NCI-H1417 treated with DMSO at 0.1 percent for 48 hours (cell line): Measurements from ENCODE around the gene PAMR1.

Source experiments
- DNase-seq: peaks from one replicate; lab custom pipeline; 2025; lab: John Stamatoyannopoulos, UW

The PAMR1 gene

DNA sequence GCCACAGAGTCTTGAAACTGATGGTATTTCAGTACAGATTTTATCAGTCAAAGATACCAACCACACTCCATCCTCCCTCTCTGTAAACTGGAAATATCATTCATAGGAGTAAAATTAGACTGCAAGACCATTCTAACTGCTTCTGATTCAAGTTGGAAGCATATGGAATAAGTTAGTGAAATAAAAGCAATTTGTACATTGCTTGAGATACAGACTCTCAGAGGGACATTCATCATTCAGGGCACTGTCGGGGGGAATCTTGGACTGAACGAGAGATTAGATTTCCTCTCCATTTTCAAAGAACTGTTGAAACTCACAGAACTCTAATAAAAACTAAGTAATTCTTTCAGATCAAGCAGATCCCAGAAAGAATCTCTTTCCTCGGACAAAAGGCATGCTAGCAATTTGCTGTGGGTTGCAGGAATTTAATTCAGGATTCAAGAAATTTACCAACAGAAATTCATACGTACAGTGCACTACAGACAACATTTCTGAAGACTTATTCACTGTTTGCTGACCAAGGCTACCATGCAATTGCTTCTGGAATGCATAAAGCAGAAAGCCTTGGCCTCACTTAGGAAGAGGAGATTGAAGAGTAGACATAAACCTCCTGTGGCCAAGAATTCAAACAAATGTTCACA is 34.1 kb downstream of the PAMR1 start:
- no peak for DNase-seq

- no peak for DNase-seq
Observed at GRCh38 chr11:35488117-35488516, 37.3 kb downstream of the PAMR1 start.

DNA sequence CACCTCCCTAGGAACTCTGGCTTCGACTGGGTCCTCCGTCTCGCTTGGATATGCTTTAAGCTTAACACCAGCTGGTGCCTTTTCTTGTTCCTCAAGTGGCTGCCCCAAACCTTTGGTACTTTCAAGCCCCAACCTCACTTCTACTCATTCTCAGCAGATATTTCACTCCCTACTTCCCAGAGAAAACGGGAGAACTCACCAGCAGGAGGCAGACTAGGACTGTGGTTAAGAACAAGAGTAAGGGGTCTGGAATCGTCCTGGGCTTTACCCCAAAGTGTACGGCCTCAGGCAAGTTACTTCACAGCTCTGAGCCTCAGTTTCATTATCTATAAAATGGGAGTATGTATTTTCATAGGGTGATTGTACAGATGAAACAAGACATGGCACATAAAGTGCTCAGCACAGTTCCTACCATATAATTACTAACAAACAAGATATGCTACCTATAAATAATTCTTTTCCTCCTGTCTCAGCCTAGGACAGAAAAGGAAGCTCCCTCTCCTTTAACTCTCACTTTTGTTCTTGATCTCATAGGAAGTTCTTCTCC is 37.8 kb downstream of the PAMR1 start:
- no peak for DNase-seq

GRCh38 chr11:35486934-35487333 is 38.5 kb downstream of the PAMR1 start:
- DNase-seq = no peak

GRCh38 chr11:35486446-35486845 is 39.0 kb downstream of the PAMR1 start:
- no peak for DNase-seq

- peak; percentile 68 for DNase-seq
Observed at GRCh38 chr11:35485656-35486322, 39.6 kb downstream of the PAMR1 start.

DNA sequence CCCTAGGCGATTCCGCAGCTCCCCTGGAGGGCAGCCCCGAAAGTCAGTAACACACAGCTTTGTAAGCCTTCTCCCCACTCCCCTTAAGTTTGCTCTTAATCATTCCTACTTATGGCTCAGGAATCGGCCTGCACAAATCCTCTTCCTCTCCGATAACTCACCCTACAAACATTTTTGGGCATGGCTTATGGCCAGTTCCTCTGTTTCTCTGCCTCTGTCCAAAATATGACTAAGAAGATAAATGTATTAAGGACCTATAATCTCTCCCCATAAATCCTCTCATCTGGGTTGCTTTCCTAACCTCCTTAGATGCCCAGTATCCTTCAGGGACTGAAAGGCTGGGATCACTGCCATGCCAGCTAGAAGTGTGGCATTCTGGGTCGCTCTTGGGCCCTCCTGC is 41.0 kb downstream of the PAMR1 start:
- DNase-seq = no peak

- DNase-seq = no peak
Observed at GRCh38 chr11:35483131-35483820, 42.1 kb downstream of the PAMR1 start.

- DNase-seq = no peak
Observed at GRCh38 chr11:35479731-35480130, 45.7 kb downstream of the PAMR1 start.

GRCh38 chr11:35478471-35479091 is 46.8 kb downstream of the PAMR1 start:
- DNase-seq = no peak

DNA sequence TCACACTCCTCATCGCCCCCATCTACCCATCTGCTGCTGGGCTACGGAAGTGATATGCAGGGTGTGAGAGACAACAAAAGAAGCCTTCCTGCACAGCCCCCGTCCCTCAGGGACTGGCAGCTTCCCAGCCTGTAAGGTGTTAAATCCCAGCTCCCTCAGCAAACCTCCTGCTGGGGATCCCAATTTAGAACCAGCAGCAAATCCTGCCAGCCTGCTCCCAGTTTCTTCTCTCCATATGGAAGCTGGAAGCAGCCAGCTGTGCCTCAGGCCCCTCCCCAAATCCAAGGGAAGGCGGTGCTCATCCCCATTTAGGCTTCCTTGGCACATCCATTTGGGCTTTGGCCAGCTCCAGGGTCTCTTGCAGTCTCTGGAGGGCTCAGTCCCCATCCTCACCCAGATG is 47.5 kb downstream of the PAMR1 start:
- no peak for DNase-seq

GRCh38 chr11:35474688-35475087 is 50.7 kb downstream of the PAMR1 start:
- DNase-seq = no peak

DNA sequence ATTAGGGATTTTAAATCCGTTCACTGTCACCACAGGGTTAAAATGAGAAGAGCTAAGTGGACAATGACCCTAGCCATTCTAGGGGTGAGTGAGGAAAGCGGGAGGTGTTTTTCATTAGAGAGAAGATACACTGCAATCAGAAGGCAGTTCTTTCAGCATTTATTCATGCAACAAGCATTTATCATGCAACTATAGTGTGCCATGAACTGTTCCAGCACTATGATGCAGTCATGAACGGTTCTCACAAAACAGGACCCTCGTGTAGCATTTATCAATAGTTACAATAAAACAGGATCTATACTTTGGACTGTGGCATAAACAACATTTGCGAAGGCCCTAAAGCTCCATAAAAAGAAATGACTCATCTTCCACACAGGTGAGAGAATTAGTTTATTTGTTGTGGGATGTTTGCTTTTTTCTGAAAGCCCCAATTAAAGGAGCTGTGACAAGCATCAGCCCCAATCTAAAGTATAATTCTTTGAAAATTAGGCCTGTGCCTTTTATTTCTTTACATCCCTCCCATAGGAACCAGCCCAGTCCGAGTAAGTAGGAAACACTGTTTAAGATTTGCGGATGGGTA is 51.5 kb downstream of the PAMR1 start:
- no peak for DNase-seq

DNA sequence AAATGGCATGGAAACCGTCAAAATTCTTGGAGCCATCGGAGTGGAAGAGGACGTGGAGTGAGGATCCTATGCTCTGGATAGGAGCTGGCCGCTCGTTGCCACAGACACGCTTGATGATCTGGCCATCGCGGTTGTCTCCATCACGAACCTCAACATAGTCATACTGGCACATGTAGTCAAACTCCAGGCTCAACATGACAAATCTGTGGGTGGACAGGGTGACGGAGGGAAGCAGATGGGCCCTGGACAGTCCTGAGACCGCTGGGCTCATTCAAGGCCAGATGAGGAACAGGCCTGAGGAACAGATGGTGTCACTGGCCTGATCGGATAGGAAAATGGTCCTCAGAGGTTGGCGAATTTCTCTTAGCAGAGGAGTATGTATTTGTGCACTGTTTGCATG is 54.8 kb downstream of the PAMR1 start:
- DNase-seq = no peak

DNA sequence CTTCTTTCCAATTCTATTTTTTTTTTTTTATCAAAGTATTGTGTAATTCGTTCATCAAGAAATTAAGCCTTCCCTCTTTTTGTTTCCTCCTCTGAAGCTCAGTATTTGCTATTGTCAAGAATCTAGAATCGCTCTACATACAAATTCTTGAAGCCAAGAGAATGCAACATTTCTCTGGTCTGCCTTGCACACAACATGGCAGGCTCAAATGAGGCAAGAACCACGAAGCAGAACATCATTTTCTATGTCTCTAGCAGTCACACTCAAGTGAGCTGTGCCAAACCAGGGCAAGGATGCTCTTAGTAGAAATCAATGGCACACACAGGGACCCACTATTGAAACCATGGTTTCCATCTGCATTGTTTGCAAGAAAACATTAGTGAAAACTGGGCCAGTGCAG is 59.4 kb downstream of the PAMR1 start:
- no peak for DNase-seq

DNA sequence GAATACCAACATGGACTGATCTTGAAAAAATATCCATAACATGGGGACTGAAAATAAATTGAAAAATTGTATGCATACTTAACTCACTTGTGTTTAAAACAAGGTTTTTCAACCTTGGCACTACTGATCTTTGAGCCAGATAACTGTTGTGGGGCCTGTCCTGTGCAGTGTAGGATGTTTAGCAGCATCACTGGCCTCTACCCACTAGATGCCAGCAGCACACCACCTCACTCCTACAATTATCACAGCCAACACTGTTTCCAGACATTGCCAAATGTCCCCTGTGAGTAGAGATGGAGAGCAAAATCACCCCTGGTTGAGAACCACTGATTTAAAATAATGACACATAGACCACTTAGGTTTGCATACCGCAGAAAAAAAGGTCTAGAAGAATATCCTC is 61.1 kb downstream of the PAMR1 start:
- no peak for DNase-seq

GRCh38 chr11:35463331-35463751 is 62.1 kb downstream of the PAMR1 start:
- no peak for DNase-seq

DNA sequence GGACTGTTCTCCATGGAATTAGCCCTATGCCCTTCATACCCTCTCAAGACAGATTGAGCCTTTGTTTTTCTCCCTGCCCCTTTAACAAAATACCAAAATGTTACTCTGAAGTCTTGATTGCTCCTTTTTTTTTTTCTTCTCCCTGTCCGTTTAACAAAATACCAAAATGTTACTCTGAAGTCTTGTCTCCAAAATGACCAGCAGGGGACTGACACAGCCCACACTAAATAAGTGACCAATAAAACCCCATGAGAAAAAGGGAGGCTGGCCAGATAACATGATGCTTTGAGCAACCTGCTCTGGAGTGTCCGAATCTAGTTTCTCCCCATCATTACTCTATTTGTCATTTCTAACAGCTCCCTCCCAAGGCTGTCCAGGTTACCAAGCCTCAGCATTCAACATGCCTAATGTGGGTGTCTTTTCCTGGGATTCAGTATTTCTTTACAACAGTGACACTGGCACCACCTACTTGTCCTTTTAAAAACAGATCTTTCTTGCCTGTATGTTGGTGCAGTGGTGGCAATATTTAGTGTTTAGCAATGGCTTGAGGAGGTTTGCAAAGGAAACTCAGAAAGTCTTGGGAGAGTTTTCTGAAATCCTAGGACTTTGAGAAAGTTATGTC is 63.4 kb downstream of the PAMR1 start:
- no peak for DNase-seq

DNA sequence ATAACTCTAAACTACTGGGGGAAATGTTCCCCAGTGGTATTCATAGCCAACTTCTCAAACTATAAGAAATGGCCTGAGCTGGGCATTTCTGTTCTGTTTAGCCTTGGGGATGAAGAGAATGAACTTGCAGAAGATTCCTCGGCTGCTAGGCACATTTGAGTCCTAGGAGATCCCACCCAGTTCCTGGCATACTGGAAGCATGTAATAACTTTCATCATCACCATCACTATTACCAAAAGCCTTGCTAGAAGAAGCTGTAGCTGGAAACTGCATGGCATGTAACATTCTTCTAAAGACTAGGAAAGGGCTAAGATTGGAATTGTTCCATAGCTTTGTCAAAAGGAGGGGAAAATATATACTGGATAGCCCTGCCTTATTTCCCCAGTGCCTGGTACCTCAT is 65.9 kb downstream of the PAMR1 start:
- DNase-seq = no peak

GRCh38 chr11:35458846-35459245 is 66.6 kb downstream of the PAMR1 start:
- no peak for DNase-seq

DNA sequence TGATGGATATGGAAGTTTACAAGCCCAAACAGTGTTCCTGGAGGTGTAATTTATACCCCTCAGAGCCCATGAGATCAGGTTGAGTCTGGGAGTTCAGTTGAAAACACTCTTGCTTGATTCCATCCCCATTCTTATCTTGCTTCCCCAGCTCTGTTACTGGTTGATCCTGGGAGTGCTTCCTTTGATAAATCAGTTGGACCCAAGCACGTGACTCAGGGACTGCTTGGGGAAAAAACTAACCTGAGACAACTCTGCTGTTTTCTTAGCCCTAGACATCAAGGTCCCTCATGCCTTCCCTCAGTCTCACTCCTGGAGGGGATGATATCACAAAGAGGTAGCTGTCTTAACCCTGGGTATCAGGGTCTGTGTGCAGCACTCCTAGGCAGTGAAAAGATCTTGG is 71.1 kb downstream of the PAMR1 start:
- DNase-seq = no peak
